GM18861 (cell line): ENCODE measurements around the gene SENP8.

Experiments used
- ATAC-seq: cut with Tn5 transposase; IDR thresholded peaks from one replicate; pipeline ENCODE4 v1.9.1; 2021; ENCODE audit not compliant: unreplicated experiment

The SENP8 gene

DNA sequence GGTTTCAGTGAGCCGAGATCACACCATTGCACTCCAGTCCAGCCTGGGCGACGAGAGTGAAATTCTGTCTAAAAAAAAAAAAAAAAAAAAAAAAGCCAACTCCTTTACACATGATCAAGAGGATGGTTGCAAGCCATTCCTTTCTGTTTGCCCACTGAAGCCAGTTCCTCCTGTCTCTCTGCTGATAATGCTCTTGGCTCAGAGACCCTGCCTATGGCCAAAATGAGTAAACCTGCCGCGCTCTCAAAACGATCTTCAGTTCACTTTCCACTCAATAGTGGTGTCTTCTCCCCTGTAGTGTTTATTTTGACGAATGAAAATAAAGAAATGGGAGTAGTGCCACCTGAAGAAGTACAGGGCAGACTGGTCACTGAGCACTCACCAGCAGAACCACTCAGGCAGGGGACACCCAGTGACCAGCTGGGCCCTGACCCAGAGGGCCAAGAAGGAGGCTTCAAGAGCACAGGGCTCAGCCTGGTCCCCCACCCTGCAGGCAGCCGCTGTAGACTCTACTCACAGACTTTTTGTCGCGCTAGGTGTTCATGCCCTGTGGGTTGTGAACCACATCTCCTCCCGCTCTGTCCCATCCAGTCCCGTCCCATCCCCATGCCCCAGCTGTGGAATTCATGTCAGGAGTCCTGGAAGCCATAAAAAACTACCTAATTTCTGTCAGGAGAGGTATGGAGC is 55.8 kb downstream of the SENP8 start:
- ATAC-seq, result no peak

GRCh38 chr15:72174551-72175165 is 56.5 kb downstream of the SENP8 start:
- no peak for ATAC-seq

DNA sequence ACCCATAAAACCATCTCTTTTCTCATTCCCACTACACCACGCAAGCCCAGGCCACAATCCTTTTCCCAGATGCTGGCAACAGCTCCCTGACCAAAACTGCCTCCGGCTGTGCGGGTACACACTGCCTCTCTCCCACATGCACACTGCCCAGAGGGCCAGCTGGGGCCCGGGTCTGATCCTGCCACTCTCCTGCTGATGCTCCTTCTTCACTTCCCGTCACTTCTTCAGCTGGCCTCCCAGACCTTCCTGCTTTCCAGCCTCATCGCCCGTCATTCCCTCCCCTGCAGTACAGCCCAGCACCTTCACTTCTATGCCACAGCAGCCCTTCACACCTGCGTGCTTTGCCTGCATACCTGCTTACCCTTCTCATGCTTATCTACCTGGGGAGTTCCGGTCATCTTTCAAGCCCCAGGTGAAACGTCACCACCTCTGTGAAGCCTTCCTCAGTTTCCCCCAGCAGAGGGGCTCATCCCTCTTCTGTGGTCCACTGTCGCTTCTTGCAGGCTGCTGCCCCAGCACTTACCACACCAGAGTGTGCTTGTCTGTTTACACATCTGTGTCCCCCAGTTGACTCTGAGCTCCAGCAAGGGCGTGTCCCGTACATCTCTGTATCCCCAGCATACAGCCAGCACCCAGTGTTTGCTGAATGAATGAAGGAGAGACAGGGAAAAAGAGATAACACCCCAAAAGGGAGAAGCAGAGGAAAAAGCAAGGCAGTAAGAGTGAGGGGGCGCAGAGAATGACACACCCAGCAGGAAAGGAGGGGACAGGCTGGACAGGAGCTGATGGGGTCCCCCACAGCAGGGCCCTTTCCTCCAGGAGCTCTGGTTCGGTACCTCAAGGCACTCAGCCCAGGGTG is 57.2 kb downstream of the SENP8 start:
- ATAC-seq, result no peak

GRCh38 chr15:72176159-72176558 is 58.0 kb downstream of the SENP8 start:
- no peak for ATAC-seq

GRCh38 chr15:72176743-72177142 is 58.5 kb downstream of the SENP8 start:
- ATAC-seq, result no peak

- ATAC-seq, result no peak
These were observed 60.9 kb downstream of the SENP8 start for GRCh38 chr15:72178976-72179585.

DNA sequence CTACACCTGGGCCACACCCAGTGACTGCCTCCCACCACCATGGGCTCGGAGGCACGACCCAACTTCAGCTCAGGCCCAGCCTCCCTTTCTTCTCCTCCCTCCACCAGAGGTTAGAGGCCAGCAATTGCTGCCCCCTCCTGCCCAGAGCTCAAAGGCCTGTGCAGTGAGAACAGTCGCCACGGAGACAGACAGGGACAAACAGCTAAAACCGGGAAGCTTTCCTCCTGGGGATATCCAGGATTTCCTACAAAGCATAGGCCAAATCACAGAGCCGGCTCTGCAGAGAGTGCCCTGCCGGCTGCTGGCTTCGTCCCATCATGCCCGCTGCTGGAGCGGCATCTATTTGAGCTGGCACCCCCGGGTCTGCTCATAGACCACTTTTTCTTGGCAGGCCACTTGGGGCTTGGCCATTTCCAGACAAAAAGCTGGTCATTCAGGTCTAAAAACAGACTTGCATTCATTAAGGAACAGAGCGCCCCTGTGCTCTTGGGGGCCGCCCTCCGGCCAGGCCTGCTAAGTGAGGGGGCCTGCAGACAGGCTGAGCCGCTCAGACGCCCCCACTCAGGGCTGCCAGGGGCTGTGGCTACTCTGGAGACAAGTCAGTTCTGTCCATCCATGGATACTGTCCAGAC is 61.9 kb downstream of the SENP8 start:
- no peak for ATAC-seq

GRCh38 chr15:72180761-72181324 is 62.6 kb downstream of the SENP8 start:
- ATAC-seq, result no peak

DNA sequence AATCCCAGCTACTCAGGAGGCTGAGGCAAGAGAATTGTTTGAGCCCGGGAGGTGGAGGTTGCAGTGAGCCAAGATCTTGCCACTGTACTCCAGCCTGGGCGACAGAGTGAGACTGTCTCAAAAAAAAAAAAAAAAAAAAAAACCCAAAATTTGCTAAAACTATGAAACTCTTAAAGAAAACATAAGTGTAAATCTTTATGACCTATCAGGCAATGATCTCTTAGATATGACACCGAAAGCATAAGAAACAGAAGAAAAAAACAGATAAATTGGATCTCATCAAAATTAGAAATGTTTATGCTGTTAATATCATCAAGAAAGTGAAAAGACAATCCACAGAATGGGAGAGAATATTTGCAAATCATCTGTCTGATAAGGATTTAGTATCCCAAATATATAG is 64.0 kb downstream of the SENP8 start:
- ATAC-seq, result no peak

DNA sequence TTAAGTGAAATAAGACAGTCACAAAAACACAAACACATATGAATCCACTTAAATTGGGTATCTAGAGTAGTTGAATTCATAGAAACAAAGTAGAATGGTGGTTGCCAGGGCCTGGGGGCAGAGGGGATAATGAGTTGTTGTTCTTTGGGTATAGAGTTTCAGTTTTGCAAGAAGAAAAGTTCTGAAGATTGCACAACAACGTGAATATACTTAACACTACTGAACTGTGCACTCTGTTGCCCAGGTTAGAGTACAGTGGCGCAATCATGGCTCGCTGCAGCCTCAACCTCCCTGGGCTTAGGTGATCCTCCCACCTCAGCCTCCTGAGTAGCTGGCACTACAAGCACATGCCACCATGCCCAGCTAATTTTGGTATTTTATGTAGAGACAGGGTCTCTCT is 64.5 kb downstream of the SENP8 start:
- ATAC-seq, result no peak

- ATAC-seq, result no peak
These were observed 65.6 kb downstream of the SENP8 start for GRCh38 chr15:72183781-72184164.

GRCh38 chr15:72184165-72184811 is 66.1 kb downstream of the SENP8 start:
- ATAC-seq, result no peak

DNA sequence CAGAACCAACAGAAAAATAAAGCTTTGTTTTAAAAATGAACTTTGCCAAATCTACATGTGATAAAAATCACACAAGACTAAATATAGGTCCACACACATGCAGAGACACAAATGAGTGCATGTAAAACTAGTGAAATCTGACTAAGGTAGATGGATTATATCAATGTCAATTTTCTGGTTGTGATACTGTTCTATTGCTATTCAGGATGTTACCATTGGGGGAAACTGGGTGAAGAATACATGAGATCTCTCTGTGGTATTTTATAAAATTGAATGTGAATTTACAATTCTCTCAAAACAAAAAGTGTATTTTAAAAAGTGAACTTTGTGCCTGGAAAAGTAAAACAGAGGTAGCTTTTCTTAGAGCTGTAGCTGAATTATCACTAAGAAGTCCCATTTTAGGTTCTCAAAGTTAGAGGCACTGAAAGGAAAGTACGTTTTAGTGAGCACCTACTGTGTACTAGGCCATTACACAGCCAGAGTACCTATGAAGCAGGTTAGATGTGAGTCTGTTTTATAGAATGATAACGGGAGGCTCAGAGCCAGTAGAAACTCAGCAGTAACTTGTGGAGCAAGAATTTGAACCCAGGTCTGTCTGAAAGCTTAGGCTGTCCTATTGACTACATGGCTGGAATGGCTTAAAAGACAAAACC is 71.2 kb downstream of the SENP8 start:
- no peak for ATAC-seq

GRCh38 chr15:72192416-72192815 is 74.2 kb downstream of the SENP8 start:
- no peak for ATAC-seq
